Thyroid gland (tissue), 4 donors: ENCODE results near the gene PAX5. TPM values are rescaled to one million over a fixed set of nuclear protein-coding genes. Genes with fewer than 3 reads are reported as not detected.

Experiments used
- DNase-seq, 2 donors: peaks; one replicate each; pipeline ENCODE4 v3.0.0-alpha.2; 2019
- H3K27ac ChIP-seq, 3 donors: fragments of 200-600 bp; sonication (generic); 1 replicate in 2 of 3; 2 replicates in 1 of 3; pipeline ENCODE4 v1.5.1; 2016 to 2019; ENCODE audit warnings: mild to moderate bottlenecking in 1 of 3, moderate library complexity in 1 of 3
- H3K27me3 ChIP-seq: fragments of 200-600 bp; sonication (generic); one replicate; pipeline ENCODE4 v1.5.1; 2019
- H3K36me3 ChIP-seq, 2 donors: fragments of 200-600 bp; sonication (generic); one replicate each; pipeline ENCODE4 v1.5.1; 2016 to 2019
- H3K4me1 ChIP-seq, 2 donors: fragments of 200-600 bp; sonication (generic); one replicate each; pipeline ENCODE4 v1.5.1; 2017 to 2019
- H3K4me3 ChIP-seq, 3 donors: fragments of 200-600 bp; sonication (generic); replicated peaks in 1 of 3; 1 replicate in 2 of 3; 2 replicates in 1 of 3; pipeline ENCODE4 v1.5.1; 2016; ENCODE audit warnings: mild to moderate bottlenecking in 1 of 3
- H3K9me3 ChIP-seq: fragments of 200-600 bp; sonication (generic); one replicate; pipeline ENCODE4 v1.5.1; 2017
- CTCF ChIP-seq, 6 experiments: fragments of 200-600 bp in 3 of 6; fragments of 450-650 bp in 3 of 6; sonication (generic) in 3 of 6; IDR thresholded peaks; one replicate each; pipeline ENCODE4 v1.5.1; 2016 to 2019; ENCODE audit warnings: antibody characterized with exemption in 6 of 6, mild to moderate bottlenecking in 2 of 6, inconsistent platforms in 1 of 6, moderate library complexity in 1 of 6
- POLR2A ChIP-seq, 2 donors: fragments of 450-650 bp; IDR thresholded peaks; one replicate each; pipeline ENCODE4 v1.6.1; 2017; ENCODE audit warnings: antibody characterized with exemption in 2 of 2, mild to moderate bottlenecking in 2 of 2, moderate library complexity in 1 of 2
- WGBS, 2 donors: methylation state at CpG; one replicate each; pipeline ENCODE4 v1.1.5; 2017; 5-methylcytosine and 5-hydroxymethylcytosine counted together
- intact Hi-C: fragments of 100-400 bp; cut with DNase I; formaldehyde crosslinking; loops from one replicate; pipeline ENCODE4 v1.15.1; 2023
- total RNA-seq, 4 donors: library from RNA; depleted of rRNA; stranded (reverse); fragments of >200 nt; gene quantifications; one replicate each; pipeline ENCODE4 v1.2.3, GENCODE V29; 2016

PAX5 gene
- total RNA-seq, 4 donors from 2014 or later, result 0.68 TPM; not detected in 3

DNA sequence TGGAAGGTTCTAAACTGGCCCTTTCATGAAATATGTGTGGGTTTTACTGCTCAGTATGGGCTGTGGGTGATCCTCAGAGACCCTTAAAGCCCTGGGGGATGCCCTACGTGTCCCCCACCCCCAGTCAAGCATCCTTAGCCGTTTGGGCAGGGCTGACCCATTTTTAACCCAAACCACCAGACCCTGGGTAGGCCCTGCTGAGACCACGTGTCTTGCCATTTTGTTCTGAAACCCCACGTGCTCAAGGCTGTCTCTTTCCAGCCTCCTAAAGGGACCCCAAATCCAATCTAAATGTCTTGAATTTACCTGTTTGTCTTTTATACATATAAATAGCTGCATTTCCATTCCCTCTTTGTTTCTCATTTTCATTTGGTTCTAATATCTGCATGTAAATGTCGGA, 94.9 kb downstream of the PAX5 start:
- 60 to 71% methylated on average over 5 of the region's 5 CpGs for WGBS, 2 donors
- TF ChIP-seq CTCF (IDR thresholded peaks at IDR 0.05), result no peak
- Histone ChIP-seq H3K27ac (no peak overlapping the region), H3K4me1 (no peaks in the 10 kb centered on the region), H3K27me3 (no peaks in the 10 kb centered on the region), H3K4me3 (no peak overlapping the region), H3K36me3 (no peaks in the 10 kb centered on the region), H3K9me3 (no peaks in the 10 kb centered on the region)
- intact Hi-C loops, result no loop called here
- no peak for DNase-seq

DNA sequence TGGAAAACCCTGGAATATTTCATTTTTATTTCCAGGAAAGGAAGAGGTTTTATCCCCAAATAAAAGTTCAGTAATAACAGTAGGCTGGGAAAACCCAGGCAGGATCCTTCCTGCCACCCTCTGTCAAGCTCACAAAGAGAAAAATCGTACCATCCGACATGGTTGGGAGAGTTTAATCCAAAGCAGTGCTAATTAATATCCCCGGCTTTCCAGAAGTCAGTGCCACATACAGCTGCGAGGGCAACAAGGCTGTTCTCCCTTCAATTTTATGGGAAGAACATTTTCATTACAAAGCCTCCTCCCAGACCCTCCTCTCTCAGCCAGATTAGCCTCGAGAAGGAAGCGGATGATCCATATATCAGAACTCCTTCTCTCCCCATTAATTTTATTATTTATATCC, 95.5 kb downstream of the PAX5 start:
- TF ChIP-seq CTCF (IDR thresholded peaks at IDR 0.05) (no peak), POLR2A (IDR thresholded peaks at IDR 0.05) (no peak)
- no peak overlapping the region for H3K4me3 ChIP-seq
- no peaks in the 10 kb centered on the region for H3K4me1 ChIP-seq
- WGBS, 2 donors, result 66 to 67% methylated on average over 6 of the region's 6 CpGs
- H3K27ac ChIP-seq, result no peak overlapping the region
- no peaks in the 10 kb centered on the region for H3K27me3 ChIP-seq
- intact Hi-C loops, result no loop called here
- no peaks in the 10 kb centered on the region for H3K36me3 ChIP-seq
- H3K9me3 ChIP-seq, result no peaks in the 10 kb centered on the region
- no peak for DNase-seq

GRCh38 chr9:36937951-36938350, 96.1 kb downstream of the PAX5 start:
- no peaks in the 10 kb centered on the region for H3K9me3 ChIP-seq
- WGBS, 2 donors, result 67 to 69% methylated on average over 4 of the region's 4 CpGs
- no peak for DNase-seq
- H3K4me3 ChIP-seq, result no peak overlapping the region
- H3K27ac ChIP-seq, result no peak overlapping the region
- H3K27me3 ChIP-seq, result no peaks in the 10 kb centered on the region
- no peaks in the 10 kb centered on the region for H3K4me1 ChIP-seq
- intact Hi-C loops, result no loop called here
- TF ChIP-seq CTCF (IDR thresholded peaks at IDR 0.05), result no peak
- TF ChIP-seq POLR2A (IDR thresholded peaks at IDR 0.05), result no peak
- H3K36me3 ChIP-seq, result no peaks in the 10 kb centered on the region

GRCh38 chr9:36937346-36937745, 96.7 kb downstream of the PAX5 start:
- Histone ChIP-seq H3K27ac (no peak overlapping the region), H3K27me3 (no peaks in the 10 kb centered on the region), H3K36me3 (no peaks in the 10 kb centered on the region), H3K4me3 (no peak overlapping the region), H3K9me3 (no peaks in the 10 kb centered on the region), H3K4me1 (no peaks in the 10 kb centered on the region)
- WGBS, 2 donors, result 51 to 52% methylated on average over 7 of the region's 7 CpGs
- TF ChIP-seq POLR2A (IDR thresholded peaks at IDR 0.05) (no peak), CTCF (IDR thresholded peaks at IDR 0.05) (no peak)
- intact Hi-C loops, result no loop called here
- DNase-seq, result no peak

- H3K27me3 ChIP-seq, result no peaks in the 10 kb centered on the region
- H3K4me1 ChIP-seq, result no peaks in the 10 kb centered on the region
- intact Hi-C loops, result no loop called here
Measured at GRCh38 chr9:36936498-36936831, 97.6 kb downstream of the PAX5 start.

More at GRCh38 chr9:36936498-36936831, 97.6 kb downstream of the PAX5 start:
- H3K4me3 ChIP-seq, result no peak overlapping the region
- H3K27ac ChIP-seq, result no peak overlapping the region
- no peaks in the 10 kb centered on the region for H3K9me3 ChIP-seq
- H3K36me3 ChIP-seq, result no peaks in the 10 kb centered on the region
- TF ChIP-seq CTCF (IDR thresholded peaks at IDR 0.05) (no peak), POLR2A (IDR thresholded peaks at IDR 0.05) (no peak)
- no peak for DNase-seq
